ENCODE results near the gene C2orf76.

The C2orf76 gene

DNA sequence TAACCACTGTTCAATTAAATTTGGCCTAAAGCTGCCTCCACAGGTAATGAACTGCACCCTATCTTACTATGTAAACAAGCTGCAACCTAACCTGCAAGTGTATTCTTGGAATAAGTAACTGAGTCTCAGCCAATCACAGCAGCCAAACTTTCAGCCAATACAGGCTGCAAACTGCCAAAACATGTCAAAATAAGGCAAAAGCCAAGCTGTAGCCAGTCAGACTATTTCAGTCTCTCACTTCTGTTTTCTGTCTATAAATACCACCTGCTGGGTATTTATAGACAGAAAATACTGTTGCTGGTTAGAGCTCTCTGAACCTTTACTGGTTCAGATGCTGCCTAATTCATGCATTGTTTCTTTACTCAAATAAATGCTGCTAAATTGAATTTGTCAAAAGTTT lies 14.3 kb downstream of the C2orf76 start:
- Histone ChIP-seq H3K36me3 (no peaks in the 10 kb centered on the region), H3K4me3 (ENCODE audit: low read depth in 1 of 2, low read length in 1 of 2) (no peak overlapping the region), H3K27me3 (no peaks in the 10 kb centered on the region), H3K27ac (no peak overlapping the region), H3K4me1 (ENCODE audit: control insufficient read depth in 1 of 2, insufficient read depth in 1 of 2, low read depth in 1 of 2, low read length in 1 of 2) (no peaks in the 10 kb centered on the region), H3K9me3 (no peaks in the 10 kb centered on the region)
- TF ChIP-seq, protein P1, sequence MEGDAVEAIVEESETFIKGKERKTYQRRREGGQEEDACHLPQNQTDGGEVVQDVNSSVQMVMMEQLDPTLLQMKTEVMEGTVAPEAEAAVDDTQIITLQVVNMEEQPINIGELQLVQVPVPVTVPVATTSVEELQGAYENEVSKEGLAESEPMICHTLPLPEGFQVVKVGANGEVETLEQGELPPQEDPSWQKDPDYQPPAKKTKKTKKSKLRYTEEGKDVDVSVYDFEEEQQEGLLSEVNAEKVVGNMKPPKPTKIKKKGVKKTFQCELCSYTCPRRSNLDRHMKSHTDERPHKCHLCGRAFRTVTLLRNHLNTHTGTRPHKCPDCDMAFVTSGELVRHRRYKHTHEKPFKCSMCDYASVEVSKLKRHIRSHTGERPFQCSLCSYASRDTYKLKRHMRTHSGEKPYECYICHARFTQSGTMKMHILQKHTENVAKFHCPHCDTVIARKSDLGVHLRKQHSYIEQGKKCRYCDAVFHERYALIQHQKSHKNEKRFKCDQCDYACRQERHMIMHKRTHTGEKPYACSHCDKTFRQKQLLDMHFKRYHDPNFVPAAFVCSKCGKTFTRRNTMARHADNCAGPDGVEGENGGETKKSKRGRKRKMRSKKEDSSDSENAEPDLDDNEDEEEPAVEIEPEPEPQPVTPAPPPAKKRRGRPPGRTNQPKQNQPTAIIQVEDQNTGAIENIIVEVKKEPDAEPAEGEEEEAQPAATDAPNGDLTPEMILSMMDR (IDR thresholded peaks at IDR 0.05): no peak

DNA sequence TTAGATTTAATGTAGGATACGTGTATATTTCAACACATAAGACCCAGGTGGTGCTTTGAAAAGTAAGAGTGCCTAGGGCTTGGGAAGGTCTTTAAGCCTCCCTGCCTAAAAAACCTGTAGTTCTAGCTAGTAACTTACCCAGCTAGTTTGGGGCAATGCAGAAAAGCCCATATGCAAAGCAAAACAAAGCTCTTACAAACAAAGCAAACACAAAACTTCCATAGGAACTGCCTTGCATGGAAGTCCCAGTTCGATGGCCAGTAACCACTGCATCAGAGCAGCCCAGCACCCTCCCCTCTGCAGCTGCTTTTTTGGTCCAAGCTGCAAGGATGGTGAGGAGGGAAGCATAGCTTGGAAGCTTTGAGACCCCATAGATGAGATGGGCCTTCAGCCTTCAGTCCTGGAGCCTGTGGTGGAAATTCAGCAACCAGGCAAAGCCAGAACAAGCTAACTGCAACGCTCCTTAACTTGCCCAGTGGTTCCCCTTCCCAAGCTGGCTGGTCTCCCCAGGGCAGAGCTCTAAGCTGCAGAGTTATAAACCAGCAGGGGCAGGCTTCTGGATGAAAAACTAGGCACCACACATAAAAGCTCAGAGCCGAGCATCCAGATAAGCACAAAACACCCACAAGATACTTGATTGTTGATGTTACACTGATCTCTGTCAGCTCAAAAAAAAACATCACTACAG lies 16.2 kb downstream of the C2orf76 start:
- TF ChIP-seq, protein P1 (IDR thresholded peaks at IDR 0.05): no peak
- Histone ChIP-seq H3K4me1 (ENCODE audit: control insufficient read depth in 1 of 2, insufficient read depth in 1 of 2, low read depth in 1 of 2, low read length in 1 of 2) (no peaks in the 10 kb centered on the region), H3K4me3 (ENCODE audit: low read depth in 1 of 2, low read length in 1 of 2) (no peak overlapping the region)

DNA sequence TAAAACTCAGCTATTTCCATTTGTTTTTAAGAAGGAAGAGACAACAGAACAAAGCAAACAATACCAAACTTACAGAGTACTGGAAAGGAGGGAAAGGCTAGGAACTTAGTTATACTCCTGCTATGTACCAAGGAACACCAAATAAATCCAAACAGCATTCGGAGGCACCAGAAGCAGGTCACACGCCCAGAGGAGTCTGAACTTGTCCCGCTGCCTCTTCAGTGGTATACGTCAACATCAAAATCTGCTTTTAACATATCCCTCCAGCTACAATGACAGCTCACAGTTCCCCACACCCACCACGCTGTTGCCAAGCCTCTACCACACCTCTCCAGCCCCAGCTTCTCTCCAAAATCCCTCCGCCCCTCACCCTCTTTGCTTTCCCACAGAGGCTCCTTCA lies 17.3 kb downstream of the C2orf76 start:
- TF ChIP-seq, protein P1 (IDR thresholded peaks at IDR 0.05): no peak
- Histone ChIP-seq H3K36me3 (no peaks in the 10 kb centered on the region), H3K27me3 (no peaks in the 10 kb centered on the region), H3K4me1 (ENCODE audit: control insufficient read depth in 1 of 2, insufficient read depth in 1 of 2, low read depth in 1 of 2, low read length in 1 of 2) (no peaks in the 10 kb centered on the region), H3K9me3 (no peaks in the 10 kb centered on the region), H3K27ac (no peak overlapping the region), H3K4me3 (ENCODE audit: low read depth in 1 of 2, low read length in 1 of 2) (no peak overlapping the region)

More for the DNA sequence above, 16.2 kb downstream of the C2orf76 start:
- Histone ChIP-seq H3K27me3 (no peaks in the 10 kb centered on the region), H3K36me3 (no peaks in the 10 kb centered on the region), H3K9me3 (no peaks in the 10 kb centered on the region), H3K27ac (no peak overlapping the region)

DNA sequence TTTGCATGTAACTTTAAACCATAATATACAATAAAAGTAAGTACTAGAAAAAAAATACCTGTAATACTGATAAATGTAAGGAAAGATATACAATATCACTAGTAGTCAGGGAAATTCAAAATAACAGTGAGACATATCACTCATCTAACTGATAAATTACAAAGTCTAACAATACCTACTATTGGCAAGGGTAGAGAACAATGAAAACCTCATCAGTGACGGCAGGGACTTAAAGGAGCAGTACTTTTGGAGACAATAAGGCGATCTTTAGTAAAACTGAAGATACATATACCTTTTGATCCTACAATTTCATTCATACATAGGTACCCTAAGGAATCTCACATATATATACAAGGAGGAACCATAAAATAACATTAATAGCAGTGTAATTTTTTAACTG lies 24.9 kb downstream of the C2orf76 start:
- H3K4me3 ChIP-seq (ENCODE audit: low read depth in 1 of 2, low read length in 1 of 2): no peak overlapping the region
- no peak overlapping the region for H3K27ac ChIP-seq
- H3K27me3 ChIP-seq: no peaks in the 10 kb centered on the region
- no peaks in the 10 kb centered on the region for H3K9me3 ChIP-seq
- H3K36me3 ChIP-seq: peaks cover 8% of the 10 kb centered on the region
- H3K4me1 ChIP-seq (ENCODE audit: control insufficient read depth in 1 of 2, insufficient read depth in 1 of 2, low read depth in 1 of 2, low read length in 1 of 2): no peaks in the 10 kb centered on the region
- TF ChIP-seq, protein P1 (IDR thresholded peaks at IDR 0.05): no peak

DNA sequence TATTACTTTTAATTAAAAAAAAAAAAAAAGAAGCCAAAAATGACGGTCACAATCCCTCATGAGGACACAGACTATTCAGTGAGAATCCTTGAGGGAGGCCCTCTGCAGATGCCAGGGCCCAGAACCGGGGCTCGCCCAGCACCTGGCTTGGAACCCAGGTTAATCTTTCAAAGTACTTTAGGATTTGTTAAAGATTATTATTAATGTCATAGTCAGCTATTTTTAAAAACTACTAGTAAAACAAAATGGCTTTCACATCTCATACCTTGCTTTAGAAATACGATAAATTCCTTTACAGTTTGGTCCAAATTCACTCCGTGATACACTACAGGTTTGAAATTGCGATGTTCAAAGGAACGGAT lies 27.1 kb downstream of the C2orf76 start:
- H3K4me3 ChIP-seq (ENCODE audit: low read depth in 1 of 2, low read length in 1 of 2): no peak overlapping the region
- H3K27ac ChIP-seq: no peak overlapping the region
- no peaks in the 10 kb centered on the region for H3K27me3 ChIP-seq
- H3K36me3 ChIP-seq: peaks cover 8% of the 10 kb centered on the region
- H3K9me3 ChIP-seq: no peaks in the 10 kb centered on the region
- TF ChIP-seq, protein P1 (IDR thresholded peaks at IDR 0.05): no peak
- H3K4me1 ChIP-seq (ENCODE audit: control insufficient read depth in 1 of 2, insufficient read depth in 1 of 2, low read depth in 1 of 2, low read length in 1 of 2): no peaks in the 10 kb centered on the region
